Myocyte (in vitro differentiated cells): Measurements from ENCODE around the gene ZNF385D. TPM values are rescaled to one million over a fixed set of nuclear protein-coding genes. Genes with fewer than 3 reads are reported as not detected.

Experiments
- DNase-seq: peaks from one replicate; pipeline ENCODE4 v3.0.0-alpha.2; 2012; ENCODE audit warnings: low read depth
- total RNA-seq: library from RNA; depleted of rRNA; stranded (reverse); fragments of >200 nt; gene quantifications from 2 replicates; pipeline ENCODE4 v1.2.3, GENCODE V29; 2014

Gene ZNF385D
- total RNA-seq, 1 donor from 2014 or later = 1.6 TPM

GRCh38 chr3:21673393-21673792 lies 77.6 kb downstream of the ZNF385D start:
- DNase-seq = peak; percentile 55

DNA sequence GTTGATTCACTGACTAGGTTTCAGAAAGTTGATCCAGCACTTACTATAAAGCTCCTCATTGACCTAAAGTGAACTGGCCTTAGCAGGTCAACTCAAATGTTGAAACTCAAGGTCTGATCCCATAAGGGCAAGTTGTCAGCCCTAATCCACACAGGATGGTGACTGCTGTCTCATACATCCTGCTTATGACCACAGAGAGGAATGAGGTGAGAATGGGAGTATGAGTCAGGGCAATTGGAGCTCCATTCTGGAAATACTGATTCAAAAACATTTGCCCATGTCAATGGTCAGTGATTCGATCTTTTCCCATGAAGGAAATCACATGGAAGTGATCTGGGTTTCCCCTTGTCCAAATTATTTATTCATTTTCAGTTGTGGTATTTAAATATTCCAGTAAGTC lies 78.7 kb downstream of the ZNF385D start:
- peak; percentile 91 for DNase-seq

- no peak for DNase-seq
Observed at GRCh38 chr3:21670386-21670785, 80.6 kb downstream of the ZNF385D start.

- DNase-seq = no peak
Observed at GRCh38 chr3:21668012-21668411, 83.0 kb downstream of the ZNF385D start.

DNA sequence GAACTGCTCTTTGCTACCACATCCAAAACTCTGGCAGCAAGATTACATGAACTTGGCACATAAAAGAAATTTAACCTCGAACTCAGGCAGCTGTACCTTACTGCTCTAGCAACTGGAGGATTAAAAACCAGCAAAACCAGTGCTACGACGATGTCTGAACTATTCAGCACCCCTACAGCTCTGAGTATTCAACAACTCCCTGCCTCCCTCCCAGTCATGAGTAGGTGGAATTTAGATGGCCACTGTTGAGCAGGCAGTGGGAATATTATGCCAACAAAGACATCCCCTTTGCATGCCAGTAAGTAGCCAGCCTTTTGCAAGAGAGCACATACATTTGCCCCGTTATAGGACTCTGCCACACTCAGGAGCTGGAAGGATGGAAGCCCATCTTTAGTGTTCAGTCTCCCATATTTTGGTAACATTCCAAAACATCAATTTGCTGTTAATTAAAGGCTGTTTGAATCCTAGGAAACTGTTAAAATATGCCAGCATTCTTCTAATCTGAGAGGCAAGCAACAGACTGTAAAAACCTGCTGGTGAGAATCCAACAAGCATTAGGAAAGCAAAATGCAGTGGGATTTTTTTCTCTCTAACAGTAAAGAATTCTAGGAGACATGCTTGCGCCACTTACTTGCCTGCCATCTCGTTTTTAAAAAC lies 85.4 kb downstream of the ZNF385D start:
- peak; percentile 46 for DNase-seq

DNA sequence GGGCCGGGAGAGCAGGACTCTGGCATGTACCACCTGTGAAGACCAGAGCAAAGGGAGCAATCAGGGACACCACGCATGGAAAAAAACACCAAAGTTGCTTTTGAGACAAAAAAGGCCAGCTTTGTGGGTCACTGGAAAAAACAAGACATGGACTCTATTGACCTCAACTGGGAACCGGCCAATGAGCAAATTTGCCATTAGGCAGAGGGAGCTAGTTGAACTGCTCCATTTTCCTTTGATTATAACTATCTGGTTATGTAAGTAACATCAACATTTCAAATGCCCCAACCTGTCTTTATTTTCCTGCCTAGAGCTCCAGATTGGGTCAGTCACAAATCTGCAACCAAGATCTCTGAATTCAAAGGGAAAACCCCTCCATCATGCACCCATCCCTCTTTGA lies 86.0 kb downstream of the ZNF385D start:
- no peak for DNase-seq

DNA sequence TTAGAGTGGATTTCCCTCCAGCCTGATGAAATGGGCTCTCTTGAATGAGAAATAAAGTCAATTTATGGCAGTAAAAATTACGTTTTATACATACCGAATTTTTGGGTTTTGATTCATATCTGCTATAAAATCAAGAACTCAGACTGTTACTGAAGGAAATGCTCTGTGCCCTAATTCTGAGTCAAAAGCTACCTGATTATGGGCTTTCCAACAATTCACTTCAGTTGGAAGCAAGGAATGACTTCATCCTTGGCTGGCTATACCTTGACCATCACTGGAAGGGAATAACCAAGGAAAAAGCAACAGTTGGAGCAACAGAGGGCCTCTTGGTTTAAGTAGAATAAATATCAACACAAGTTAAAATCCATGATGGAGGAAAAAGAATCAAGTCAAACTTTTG lies 88.6 kb downstream of the ZNF385D start:
- no peak for DNase-seq

DNA sequence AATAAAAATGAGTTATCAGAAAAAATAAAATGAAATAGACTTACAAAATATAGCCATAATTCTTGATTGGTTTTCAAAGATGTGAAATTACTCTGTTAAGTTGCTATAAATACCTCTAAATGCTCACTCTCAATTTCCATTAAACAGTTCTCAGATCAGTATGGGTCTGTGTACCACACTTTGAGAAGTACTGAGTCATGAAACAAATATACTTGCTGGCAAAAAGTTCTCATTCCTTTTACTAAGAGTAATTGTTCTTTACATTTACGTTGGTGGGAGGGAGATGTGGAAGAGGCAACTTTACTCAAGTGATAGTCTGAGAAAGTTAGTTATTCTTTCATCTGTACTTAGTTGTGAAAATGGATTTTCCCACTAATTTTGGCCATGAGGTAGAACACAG lies 96.3 kb downstream of the ZNF385D start:
- no peak for DNase-seq

- no peak for DNase-seq
Observed at GRCh38 chr3:21654241-21654640, 96.8 kb downstream of the ZNF385D start.

DNA sequence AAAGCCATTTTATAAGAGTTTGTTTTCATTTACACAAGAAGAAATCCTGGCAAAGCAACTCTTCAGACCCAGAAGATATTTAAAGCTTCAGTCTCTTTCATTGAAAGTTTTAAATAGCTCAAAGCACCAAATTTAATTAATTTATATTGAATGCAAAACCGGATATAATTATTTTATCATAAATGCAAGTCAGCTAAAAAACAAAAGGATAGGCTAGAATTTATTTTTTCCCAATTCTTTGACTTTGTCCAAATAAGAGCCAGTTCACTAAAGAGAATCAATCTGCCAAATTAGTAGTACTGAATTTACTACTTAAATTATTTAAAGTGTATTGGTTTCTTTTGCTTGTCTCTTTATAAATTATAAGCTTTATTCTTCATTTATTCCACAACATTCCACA lies 101.5 kb downstream of the ZNF385D start:
- no peak for DNase-seq

- DNase-seq = no peak
Observed at GRCh38 chr3:21647961-21648360, 103.0 kb downstream of the ZNF385D start.

GRCh38 chr3:21645121-21645897 lies 105.7 kb downstream of the ZNF385D start:
- DNase-seq = peak; percentile 85

DNA sequence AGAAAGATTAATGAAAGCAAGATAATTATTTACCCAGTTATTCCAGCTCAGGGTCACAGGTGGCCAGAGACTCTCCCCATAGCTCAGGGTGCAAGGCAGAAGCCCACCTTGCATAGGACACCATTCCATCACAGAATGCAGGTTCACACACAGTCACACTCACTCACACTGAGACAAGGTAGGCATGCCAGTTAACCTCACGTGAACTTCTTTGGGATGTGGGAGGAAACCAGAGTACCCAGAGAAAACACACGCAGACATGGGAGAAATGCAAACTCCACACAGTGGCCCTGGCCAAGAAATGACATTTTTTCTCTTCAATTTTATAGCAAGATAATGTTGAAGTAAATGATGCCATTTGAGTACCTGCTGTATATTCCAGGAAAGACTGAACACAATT lies 106.7 kb downstream of the ZNF385D start:
- DNase-seq = no peak

DNA sequence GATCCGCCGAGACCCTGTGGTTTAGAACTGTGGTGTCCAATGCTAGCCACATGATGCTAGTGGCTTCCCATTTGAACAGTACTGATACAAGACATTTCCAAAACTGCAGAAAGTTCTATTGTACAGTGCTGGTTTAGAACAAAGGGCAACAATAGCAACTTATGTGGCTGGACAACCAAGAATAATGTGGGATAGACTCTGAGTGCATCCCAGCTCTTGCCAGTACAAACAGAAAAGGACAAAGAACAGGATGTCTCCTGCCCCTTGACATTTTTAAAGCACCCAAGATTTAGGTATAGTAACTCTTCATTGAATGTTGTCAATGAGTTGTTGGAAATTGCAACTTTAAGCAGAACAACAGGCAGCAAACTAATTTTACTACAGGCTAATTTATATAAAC lies 107.3 kb downstream of the ZNF385D start:
- no peak for DNase-seq

DNA sequence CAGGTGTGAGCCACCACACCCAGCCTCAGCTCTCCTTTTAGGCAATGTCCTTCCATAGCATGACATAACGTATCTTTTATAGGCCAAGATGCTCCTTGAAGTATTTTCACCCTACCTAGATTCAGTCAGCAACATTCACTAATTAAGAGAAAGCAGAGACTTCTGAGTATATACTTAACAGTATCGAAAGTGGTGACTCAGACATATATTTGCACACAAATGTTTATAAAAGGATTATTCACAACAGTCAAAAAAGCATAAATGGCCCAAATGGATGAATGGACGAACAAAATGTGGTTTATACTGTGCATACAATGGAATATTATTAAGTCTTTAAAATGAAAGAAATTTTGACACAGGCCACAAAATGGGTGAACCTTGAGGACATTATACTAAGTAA lies 108.6 kb downstream of the ZNF385D start:
- DNase-seq = no peak

DNA sequence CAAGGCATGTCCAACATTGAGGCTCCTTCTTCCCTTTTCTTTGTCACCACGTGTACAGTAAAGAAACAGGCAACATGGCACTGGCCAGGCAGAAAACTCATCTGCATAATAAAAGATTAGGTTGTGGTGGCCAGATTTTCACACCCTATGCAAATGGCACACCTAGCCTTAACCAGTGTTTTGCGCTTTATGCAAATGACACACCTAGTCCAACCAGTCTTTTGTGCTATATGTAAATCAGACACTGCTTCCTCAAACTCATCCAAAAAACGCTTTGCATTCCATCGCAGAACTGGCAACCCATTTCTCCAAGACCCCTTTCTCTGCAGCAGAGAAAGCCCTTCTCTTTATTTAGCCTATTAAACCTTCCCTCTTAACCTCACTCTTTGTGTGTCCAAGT lies 109.1 kb downstream of the ZNF385D start:
- no peak for DNase-seq

GRCh38 chr3:21638488-21638887 lies 112.5 kb downstream of the ZNF385D start:
- no peak for DNase-seq

DNA sequence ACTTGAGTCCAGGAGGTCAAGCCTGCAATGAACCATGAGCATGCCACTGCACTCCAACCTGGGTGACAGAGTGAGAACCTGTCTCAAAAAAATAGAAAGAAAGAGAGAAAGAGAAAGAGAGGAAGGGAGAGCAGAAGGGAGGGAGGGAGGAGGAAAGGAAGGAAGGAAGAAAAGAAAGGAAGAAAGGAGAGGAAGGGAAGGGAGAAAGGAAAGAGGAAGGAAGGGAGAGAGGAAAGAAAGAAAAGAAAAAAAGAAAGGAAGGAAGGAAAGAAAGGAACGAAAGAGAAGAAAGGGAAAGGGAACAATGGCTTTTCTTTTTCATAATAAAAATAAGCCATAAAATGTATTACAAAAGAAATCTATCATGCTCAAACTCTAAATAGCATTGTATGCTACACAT lies 116.9 kb downstream of the ZNF385D start:
- no peak for DNase-seq

GRCh38 chr3:21624524-21624923 lies 126.5 kb downstream of the ZNF385D start:
- peak; percentile 26 for DNase-seq

DNA sequence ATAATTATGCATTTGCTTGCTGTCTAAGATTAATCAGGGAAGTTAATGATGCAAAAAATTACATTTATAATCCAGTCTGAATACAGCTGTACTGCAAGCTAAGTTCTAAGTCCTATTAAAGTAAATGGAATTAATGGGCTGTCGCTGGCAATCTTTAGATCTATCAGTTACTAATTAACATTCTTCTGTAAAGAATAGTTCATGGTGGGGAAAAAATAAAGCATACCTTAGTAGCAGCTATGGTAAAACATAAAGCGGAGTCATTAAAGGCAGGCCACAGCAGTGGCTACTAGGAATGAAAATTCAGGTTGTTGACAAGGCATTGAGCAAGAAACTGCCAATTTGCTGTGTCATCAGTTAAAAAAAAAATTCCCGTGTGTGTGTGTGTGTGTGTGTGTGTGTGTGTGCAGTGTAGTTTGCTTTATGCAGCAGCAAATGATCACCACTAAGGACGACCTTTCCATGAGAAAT lies 129.8 kb downstream of the ZNF385D start:
- peak; percentile 20 for DNase-seq

GRCh38 chr3:21620511-21621155 lies 130.4 kb downstream of the ZNF385D start:
- DNase-seq = no peak

DNA sequence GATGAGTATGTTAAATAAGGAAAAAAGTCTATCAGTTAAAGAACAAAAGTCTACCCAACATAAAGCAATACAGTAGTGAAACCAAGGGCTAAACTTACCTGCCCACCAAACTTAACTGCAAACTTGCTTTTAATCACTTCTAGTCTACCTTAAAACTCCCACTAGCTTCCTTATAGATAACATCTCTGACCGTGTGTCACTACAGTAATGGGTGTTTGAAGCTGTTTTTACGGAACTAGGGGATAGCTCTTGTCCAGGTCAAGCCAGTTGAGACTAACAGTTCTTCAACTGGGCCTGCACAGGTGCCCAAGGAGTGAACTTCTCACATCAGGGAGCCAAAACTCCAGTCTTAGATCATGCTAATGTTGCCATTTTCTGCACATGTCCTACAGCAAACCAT lies 132.3 kb downstream of the ZNF385D start:
- DNase-seq = no peak
